Measurements from ENCODE around the gene RPL19.

RPL19 gene

DNA sequence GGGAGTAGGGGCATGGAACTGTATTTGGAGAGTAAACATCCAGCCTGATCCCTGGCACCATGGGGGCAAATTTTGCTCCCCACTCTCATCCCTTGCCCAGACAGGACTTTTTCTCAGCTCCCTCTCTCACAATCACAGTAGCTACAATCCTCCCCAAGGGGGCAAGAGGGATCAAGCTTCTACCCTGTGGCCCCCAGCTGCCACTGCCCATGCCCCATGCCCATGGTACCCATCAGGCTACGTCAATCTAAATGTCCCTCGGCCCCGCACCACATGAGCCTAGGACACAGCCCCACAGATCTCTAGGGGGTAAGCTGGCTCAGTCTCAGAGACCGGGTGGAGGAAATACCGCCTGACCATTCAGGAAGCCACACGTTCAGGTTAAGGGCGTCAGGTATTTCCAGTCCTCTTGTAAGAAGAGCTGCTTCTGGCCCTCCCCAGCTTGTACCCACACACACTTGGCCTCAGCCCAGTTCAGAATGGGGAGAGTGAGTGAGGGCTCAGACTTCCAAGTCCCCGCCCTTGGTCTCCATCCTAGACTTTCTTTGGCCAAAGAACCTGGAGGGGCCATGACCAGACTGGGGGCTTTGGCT, 4.4 kb upstream of the RPL19 start:
- POLR2A ChIA-PET: interaction anchor here (1.5 to 2.1 kb wide), 2 partner anchors 9 to 12 kb away, joined by 4 to 11 read pairs; no protein-coding TSS in a partner anchor
- CTCF ChIA-PET: interaction anchor here (0.5 to 2.7 kb wide), 8 partner anchors 21 to 213 kb away, joined by 3 to 13 read pairs (median 7); no protein-coding TSS in a partner anchor
- TF ChIP-seq BHLHE40 (IDR thresholded peaks at IDR 0.05; ENCODE audit: borderline replicate concordance) (no peak), SUZ12 (IDR thresholded peaks at IDR 0.05) (no peak), L3MBTL2 (conservative IDR thresholded peaks at IDR 0.05) (no peak), FOXK2 (IDR thresholded peaks at IDR 0.05) (no peak), SP1 (IDR thresholded peaks at IDR 0.05) (no peak), NFRKB (IDR thresholded peaks at IDR 0.05) (no peak), CTBP1 (IDR thresholded peaks at IDR 0.05; ENCODE audit: borderline replicate concordance) (no peak), LEF1 (IDR thresholded peaks at IDR 0.05; ENCODE audit: borderline replicate concordance) (no peak), ELF4 (IDR thresholded peaks at IDR 0.05) (no peak), FOXA1 (IDR thresholded peaks at IDR 0.05) (no peak)
- TF ChIP-seq, protein P1, sequence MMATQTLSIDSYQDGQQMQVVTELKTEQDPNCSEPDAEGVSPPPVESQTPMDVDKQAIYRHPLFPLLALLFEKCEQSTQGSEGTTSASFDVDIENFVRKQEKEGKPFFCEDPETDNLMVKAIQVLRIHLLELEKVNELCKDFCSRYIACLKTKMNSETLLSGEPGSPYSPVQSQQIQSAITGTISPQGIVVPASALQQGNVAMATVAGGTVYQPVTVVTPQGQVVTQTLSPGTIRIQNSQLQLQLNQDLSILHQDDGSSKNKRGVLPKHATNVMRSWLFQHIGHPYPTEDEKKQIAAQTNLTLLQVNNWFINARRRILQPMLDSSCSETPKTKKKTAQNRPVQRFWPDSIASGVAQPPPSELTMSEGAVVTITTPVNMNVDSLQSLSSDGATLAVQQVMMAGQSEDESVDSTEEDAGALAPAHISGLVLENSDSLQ (IDR thresholded peaks at IDR 0.05): no peak
- DNase-seq (ENCODE audit: extremely low spot score): no peak

DNA sequence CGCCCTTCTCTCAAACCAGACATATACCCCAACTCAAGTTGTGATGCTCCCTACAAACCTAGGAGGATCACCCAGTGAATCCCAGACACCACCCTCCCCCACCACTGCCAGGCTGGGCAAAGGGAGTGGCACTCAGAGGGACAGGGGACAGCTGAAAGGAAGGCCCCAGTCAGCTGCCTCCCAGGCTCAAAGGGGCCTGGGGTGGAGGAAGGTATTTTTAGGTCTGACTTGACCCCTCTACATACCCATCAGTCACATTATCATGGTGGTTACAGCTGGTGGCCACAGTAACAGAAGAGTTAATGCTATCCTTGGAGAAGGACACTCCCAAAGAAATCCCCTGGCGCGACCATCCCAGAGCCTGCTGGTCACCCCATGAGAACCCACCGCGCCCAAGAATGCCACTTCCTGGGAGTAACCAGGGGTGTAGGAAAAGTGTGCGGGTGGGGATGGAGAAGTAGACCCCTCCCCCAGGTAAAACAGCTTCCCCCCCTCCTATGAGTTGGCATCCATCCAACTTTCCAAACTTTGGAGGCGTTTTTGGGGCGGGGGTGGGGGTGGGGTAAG, 3.8 kb upstream of the RPL19 start:
- DNase-seq (ENCODE audit: extremely low spot score): no peak
- ChIA-PET CTCF (interaction anchor here (0.5 to 2.7 kb wide), 6 partner anchors 21 to 213 kb away, joined by 3 to 13 read pairs (median 8); no protein-coding TSS in a partner anchor), POLR2A (interaction anchor here (2.1 kb wide), 1 partner anchor 8 kb away, joined by 11 read pairs; no protein-coding TSS in a partner anchor)
- TF ChIP-seq L3MBTL2 (conservative IDR thresholded peaks at IDR 0.05) (no peak), FOXA1 (IDR thresholded peaks at IDR 0.05) (no peak), ZNF384 (IDR thresholded peaks at IDR 0.05) (no peak), NFRKB (IDR thresholded peaks at IDR 0.05) (no peak), HDGF (IDR thresholded peaks at IDR 0.05; ENCODE audit: borderline replicate concordance) (no peak), ELF4 (IDR thresholded peaks at IDR 0.05) (no peak), FOXM1 (IDR thresholded peaks at IDR 0.05; ENCODE audit: borderline replicate concordance) (no peak), TARDBP (IDR thresholded peaks at IDR 0.05) (no peak), SP1 (IDR thresholded peaks at IDR 0.05) (no peak), LEF1 (IDR thresholded peaks at IDR 0.05; ENCODE audit: borderline replicate concordance) (no peak), FOXK2 (IDR thresholded peaks at IDR 0.05) (no peak), BHLHE40 (IDR thresholded peaks at IDR 0.05; ENCODE audit: borderline replicate concordance) (no peak), CTBP1 (IDR thresholded peaks at IDR 0.05; ENCODE audit: borderline replicate concordance) (no peak), ARNT (IDR thresholded peaks at IDR 0.05) (no peak), SUZ12 (IDR thresholded peaks at IDR 0.05) (no peak)
- TF ChIP-seq, protein P1 (IDR thresholded peaks at IDR 0.05): no peak

DNA sequence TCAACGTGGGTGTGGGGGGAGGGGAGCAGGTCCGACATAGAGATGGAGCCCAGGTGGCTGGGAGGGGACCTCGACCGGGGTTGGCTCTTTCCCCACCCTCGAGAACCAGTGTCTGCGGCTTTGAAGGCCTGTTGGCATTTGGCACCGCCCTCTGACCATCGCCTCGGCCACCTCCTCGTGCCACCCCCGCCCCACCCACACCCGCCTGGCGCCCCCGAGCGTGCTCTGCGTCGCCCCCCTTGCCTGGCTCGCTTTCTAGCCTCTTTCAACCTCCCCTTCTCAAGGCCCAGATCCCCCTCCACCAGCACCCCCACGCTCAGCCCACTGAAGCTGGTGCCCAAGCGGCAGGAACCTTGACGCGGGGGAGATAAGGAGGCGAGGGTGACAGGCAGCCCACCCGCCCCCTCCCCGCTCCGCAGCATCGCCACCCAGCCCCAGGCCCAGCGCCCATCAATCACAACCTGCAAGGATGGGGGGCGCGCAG, 3.2 kb upstream of the RPL19 start:
- POLR2A ChIA-PET: interaction anchor here (1.0 kb wide), 1 partner anchor 44 kb away, joined by 4 read pairs; no protein-coding TSS in a partner anchor

DNA sequence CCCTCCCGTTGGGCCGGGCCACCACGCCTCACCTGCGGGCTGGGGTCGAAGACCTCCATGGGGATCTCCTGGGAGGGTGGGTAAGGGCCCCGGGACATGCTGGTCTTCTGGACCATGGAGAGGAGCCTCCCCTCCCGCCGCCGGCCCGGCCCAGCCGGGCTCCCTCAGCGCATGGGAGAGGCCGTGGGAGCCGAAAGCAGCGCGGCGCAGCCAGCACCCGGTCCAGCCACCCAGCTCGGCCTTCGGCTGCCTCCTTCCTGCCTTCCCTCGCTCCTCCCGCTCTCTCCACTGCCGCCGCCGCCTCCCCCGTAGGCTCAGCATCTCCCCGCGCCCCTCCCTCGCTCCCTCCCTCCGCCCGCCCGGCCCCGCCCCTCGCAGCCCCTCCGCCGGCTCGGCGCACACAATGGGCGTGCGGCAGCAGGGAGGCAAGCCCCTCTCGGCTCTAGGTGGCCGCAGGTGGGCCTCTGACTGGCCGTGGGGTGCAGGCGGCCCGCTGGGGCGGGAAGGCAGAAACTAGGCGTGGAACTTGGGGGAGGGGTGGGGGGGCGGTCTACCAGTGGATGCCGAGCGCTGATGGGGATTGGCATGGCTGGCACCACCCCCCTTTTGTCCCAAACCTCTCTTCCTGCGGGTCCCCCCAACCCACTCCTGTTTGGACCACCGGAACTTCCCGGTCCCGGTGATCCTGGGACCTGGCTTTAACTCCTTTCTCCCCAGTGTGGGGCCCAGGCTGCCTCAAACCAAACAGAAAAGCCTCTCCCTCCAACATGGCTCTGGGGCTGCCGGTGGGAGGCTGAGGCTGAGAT, 2.5 kb upstream of the RPL19 start, which contains the start of gene CACNB1:
Gene CACNB1, minus strand, starts transcription at position 290 of the 806 bp plus-strand sequence. Its CDS starts 174 bp downstream, at position 116.
- ChIA-PET CTCF (interaction anchor here (0.7 kb wide), 1 partner anchor 39 kb away, joined by 3 read pairs; no protein-coding TSS in a partner anchor), POLR2A (interaction anchor here (1.0 to 3.0 kb wide), 2 partner anchors 43 to 44 kb away, joined by 4 to 32 read pairs; no protein-coding TSS in a partner anchor)
- DNase-seq (ENCODE audit: extremely low spot score): peak; percentile 69
- TF ChIP-seq ZNF384 (IDR thresholded peaks at IDR 0.05) (no peak), L3MBTL2 (conservative IDR thresholded peaks at IDR 0.05) (peak; percentile 61)

More for the DNA sequence above, 3.2 kb upstream of the RPL19 start:
- DNase-seq (ENCODE audit: extremely low spot score): no peak
- TF ChIP-seq SUZ12 (IDR thresholded peaks at IDR 0.05): no peak
- no peak for TF ChIP-seq ARNT (IDR thresholded peaks at IDR 0.05)
- TF ChIP-seq FOXA1 (IDR thresholded peaks at IDR 0.05): no peak
- TF ChIP-seq FOXK2 (IDR thresholded peaks at IDR 0.05): no peak
- TF ChIP-seq NFRKB (IDR thresholded peaks at IDR 0.05): no peak
- TF ChIP-seq L3MBTL2 (conservative IDR thresholded peaks at IDR 0.05): no peak
- no peak for TF ChIP-seq ZNF384 (IDR thresholded peaks at IDR 0.05)
- no peak for TF ChIP-seq ELF4 (IDR thresholded peaks at IDR 0.05)
- TF ChIP-seq TARDBP (IDR thresholded peaks at IDR 0.05): no peak
- no peak for TF ChIP-seq SP1 (IDR thresholded peaks at IDR 0.05)
- no peak for TF ChIP-seq CTBP1 (IDR thresholded peaks at IDR 0.05; ENCODE audit: borderline replicate concordance)
- TF ChIP-seq, protein P1 (IDR thresholded peaks at IDR 0.05): no peak
- no peak for TF ChIP-seq FOXM1 (IDR thresholded peaks at IDR 0.05; ENCODE audit: borderline replicate concordance)
- no peak for TF ChIP-seq HDGF (IDR thresholded peaks at IDR 0.05; ENCODE audit: borderline replicate concordance)
- CTCF ChIA-PET: interaction anchor here (1.2 to 2.7 kb wide), 2 partner anchors 32 to 48 kb away, joined by 5 to 10 read pairs; no protein-coding TSS in a partner anchor

DNA sequence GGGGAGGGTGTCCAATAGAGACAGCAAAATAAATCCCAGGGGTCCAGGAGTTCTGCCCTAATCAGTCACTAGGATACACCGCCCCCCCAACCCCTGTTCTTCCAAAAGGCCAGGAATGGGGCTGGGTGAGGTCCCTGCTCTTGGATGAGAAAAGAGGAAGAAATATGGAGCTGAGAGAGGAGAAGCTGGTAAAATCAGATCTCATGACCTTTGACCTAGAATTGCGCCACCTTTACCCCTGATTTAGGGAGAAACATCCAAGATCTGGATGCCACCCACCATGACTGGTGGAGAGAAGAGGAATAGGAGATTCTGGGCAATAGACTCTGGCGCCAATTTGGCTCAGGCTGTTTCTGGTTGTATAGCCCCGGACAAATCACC, 1.9 kb upstream of the RPL19 start:
- ChIA-PET POLR2A (interaction anchor here (3.0 kb wide), 1 partner anchor 42 kb away, joined by 32 read pairs; no protein-coding TSS in a partner anchor), CTCF (interaction anchor here (0.6 to 0.7 kb wide), 4 partner anchors 25 to 215 kb away, joined by 3 to 7 read pairs (median 4); no protein-coding TSS in a partner anchor)
- no peak for DNase-seq (ENCODE audit: extremely low spot score)

More for the DNA sequence above, 1.9 kb upstream of the RPL19 start:
- TF ChIP-seq CTBP1 (IDR thresholded peaks at IDR 0.05; ENCODE audit: borderline replicate concordance) (no peak), FOXM1 (IDR thresholded peaks at IDR 0.05; ENCODE audit: borderline replicate concordance) (no peak), L3MBTL2 (conservative IDR thresholded peaks at IDR 0.05) (no peak), LEF1 (IDR thresholded peaks at IDR 0.05; ENCODE audit: borderline replicate concordance) (no peak), FOXA1 (IDR thresholded peaks at IDR 0.05) (no peak), NFRKB (IDR thresholded peaks at IDR 0.05) (no peak), ZNF384 (IDR thresholded peaks at IDR 0.05) (no peak), BHLHE40 (IDR thresholded peaks at IDR 0.05; ENCODE audit: borderline replicate concordance) (no peak), SP1 (IDR thresholded peaks at IDR 0.05) (no peak), ARNT (IDR thresholded peaks at IDR 0.05) (no peak), HDGF (IDR thresholded peaks at IDR 0.05; ENCODE audit: borderline replicate concordance) (no peak), SUZ12 (IDR thresholded peaks at IDR 0.05) (no peak), FOXK2 (IDR thresholded peaks at IDR 0.05) (no peak), TARDBP (IDR thresholded peaks at IDR 0.05) (no peak), ELF4 (IDR thresholded peaks at IDR 0.05) (no peak)
- TF ChIP-seq, protein P1 (IDR thresholded peaks at IDR 0.05): no peak
